Measurements from ENCODE around the gene PCBP3. TPM values are rescaled to one million over a fixed set of nuclear protein-coding genes. Genes with fewer than 3 reads are reported as not detected.
"Not testable (repeated sequence)": the region's sequence is repeated elsewhere in the genome, so short reads cannot be mapped to it uniquely, and the experiment has no call there.

The PCBP3 gene
- total RNA-seq, 1 donor from 2014 or later: 5.0 TPM

GRCh38 chr21:45607021-45607908 is 36.3 kb upstream of the PCBP3 start:
- Mint-ChIP-seq H3K27me3 (ENCODE audit: low read depth) (peaks cover 61% of the 10 kb centered on the region), H3K9me3 (peaks cover 21% of the 10 kb centered on the region), H3K27ac (no peak overlapping the region), H3K36me3 (peaks cover 1% of the 10 kb centered on the region), H3K4me1 (no peaks in the 10 kb centered on the region), H3K4me3 (no peak overlapping the region)
- TF ChIP-seq CTCF (IDR thresholded peaks at IDR 0.05; ENCODE audit: unreplicated experiment): no peak
- DNase-seq (ENCODE audit: low spot score in 2 of 2, unreplicated experiment in 2 of 2): no peak

- H3K9me3 Mint-ChIP-seq: peaks cover 15% of the 10 kb centered on the region
- no peak overlapping the region for H3K4me3 Mint-ChIP-seq
- H3K27me3 Mint-ChIP-seq (ENCODE audit: low read depth): peaks cover 65% of the 10 kb centered on the region
- peaks cover 1% of the 10 kb centered on the region for H3K36me3 Mint-ChIP-seq
- TF ChIP-seq CTCF (IDR thresholded peaks at IDR 0.05; ENCODE audit: unreplicated experiment): no peak
- H3K4me1 Mint-ChIP-seq: no peaks in the 10 kb centered on the region
- no peak overlapping the region for H3K27ac Mint-ChIP-seq
- no peak for DNase-seq (ENCODE audit: low spot score in 2 of 2, unreplicated experiment in 2 of 2)
Measured at GRCh38 chr21:45607909-45608295, 35.6 kb upstream of the PCBP3 start.

- not testable (repeated sequence) for H3K9me3 Mint-ChIP-seq, H3K27ac Mint-ChIP-seq, H3K4me1 Mint-ChIP-seq, H3K36me3 Mint-ChIP-seq, H3K4me3 Mint-ChIP-seq
- H3K27me3 Mint-ChIP-seq (ENCODE audit: low read depth): peaks cover 62% of the 10 kb centered on the region
- DNase-seq (ENCODE audit: low spot score in 2 of 2, unreplicated experiment in 2 of 2): peak in 1 of 2 experiments; percentile 28
Measured at GRCh38 chr21:45608747-45609470, 34.6 kb upstream of the PCBP3 start.

- H3K36me3 Mint-ChIP-seq, H3K9me3 Mint-ChIP-seq, H3K4me1 Mint-ChIP-seq, H3K4me3 Mint-ChIP-seq, H3K27ac Mint-ChIP-seq: not testable (repeated sequence)
- peaks cover 58% of the 10 kb centered on the region for H3K27me3 Mint-ChIP-seq (ENCODE audit: low read depth)
- peak in 1 of 2 experiments; percentile 11 for DNase-seq (ENCODE audit: low spot score in 2 of 2, unreplicated experiment in 2 of 2)
Measured at GRCh38 chr21:45609616-45610015, 33.9 kb upstream of the PCBP3 start.

- TF ChIP-seq CTCF (IDR thresholded peaks at IDR 0.05; ENCODE audit: unreplicated experiment): no peak
- H3K27ac Mint-ChIP-seq: no peak overlapping the region
- no peaks in the 10 kb centered on the region for H3K4me1 Mint-ChIP-seq
- H3K27me3 Mint-ChIP-seq (ENCODE audit: low read depth): peaks cover 61% of the 10 kb centered on the region
- peak in 1 of 2 experiments; percentile 28 for DNase-seq (ENCODE audit: low spot score in 2 of 2, unreplicated experiment in 2 of 2)
- no peak overlapping the region for H3K4me3 Mint-ChIP-seq
- no peaks in the 10 kb centered on the region for H3K36me3 Mint-ChIP-seq
- H3K9me3 Mint-ChIP-seq: no peaks in the 10 kb centered on the region
Measured at GRCh38 chr21:45611296-45611695, 32.2 kb upstream of the PCBP3 start.

GRCh38 chr21:45611939-45612664 is 31.4 kb upstream of the PCBP3 start:
- Mint-ChIP-seq H3K27ac (no peak overlapping the region), H3K36me3 (no peaks in the 10 kb centered on the region), H3K4me3 (no peak overlapping the region), H3K4me1 (peaks cover 1% of the 10 kb centered on the region), H3K9me3 (no peaks in the 10 kb centered on the region), H3K27me3 (ENCODE audit: low read depth) (peaks cover 58% of the 10 kb centered on the region)
- no peak for DNase-seq (ENCODE audit: low spot score in 2 of 2, unreplicated experiment in 2 of 2)
- no peak for TF ChIP-seq CTCF (IDR thresholded peaks at IDR 0.05; ENCODE audit: unreplicated experiment)

- H3K4me1 Mint-ChIP-seq; H3K36me3 Mint-ChIP-seq; H3K27ac Mint-ChIP-seq; H3K9me3 Mint-ChIP-seq; H3K4me3 Mint-ChIP-seq; DNase-seq (ENCODE audit: low spot score in 2 of 2, unreplicated experiment in 2 of 2): not testable (repeated sequence)
- peaks cover 56% of the 10 kb centered on the region for H3K27me3 Mint-ChIP-seq (ENCODE audit: low read depth)
Measured at GRCh38 chr21:45612665-45613019, 30.9 kb upstream of the PCBP3 start.

Data from mesothelial cell of epicardium (in vitro differentiated cells).